ENCODE results near the gene VAV2. TPM values are rescaled to one million over a fixed set of nuclear protein-coding genes. Genes with fewer than 3 reads are reported as not detected.

VAV2 gene
- total and polyA plus RNA-seq, 4 donors: 4.9 to 26.4 (median 17.0) TPM

DNA sequence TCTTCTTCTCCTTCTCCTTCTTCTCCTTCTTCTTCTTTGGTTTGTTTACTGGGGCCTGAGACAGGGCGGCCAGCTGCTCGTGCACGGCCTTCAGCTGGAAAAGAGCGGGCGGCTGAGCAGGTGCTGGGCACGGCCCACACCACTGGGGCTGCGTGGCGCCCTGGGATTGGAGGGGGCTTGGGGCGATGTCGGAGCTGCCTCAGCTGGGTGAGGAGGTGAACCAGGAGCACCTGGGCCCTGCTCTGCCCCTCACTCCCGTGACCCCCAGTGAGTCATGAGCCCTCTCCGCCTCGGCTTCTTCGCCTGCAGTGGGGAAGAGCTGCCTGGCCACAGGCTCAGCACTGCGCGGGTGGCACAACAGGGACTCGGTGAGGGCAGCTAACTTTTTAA is 48.0 kb upstream of the VAV2 start:
- no peaks in the 10 kb centered on the region for H3K9me3 ChIP-seq (ENCODE audit: control insufficient read depth in 4 of 4, low read length in 3 of 4)
- peaks cover 17 to 42% (median 27%) of the 10 kb centered on the region in 4 donors for H3K36me3 ChIP-seq (ENCODE audit: control insufficient read depth in 4 of 4, insufficient read depth in 3 of 4, low read depth in 1 of 4, low read length in 3 of 4)
- WGBS: 99% methylated on average over 17 of the region's 17 CpGs
- H3K4me3 ChIP-seq (ENCODE audit: low read depth in 1 of 3, low read length in 3 of 3): no peak overlapping the region
- no peak for DNase-seq (ENCODE audit: low spot score)
- H3K9ac ChIP-seq (ENCODE audit: low read depth in 1 of 2, low read length in 2 of 2): no peak overlapping the region
- TF ChIP-seq RXRA (IDR thresholded peaks at IDR 0.05): no peak
- H3K27me3 ChIP-seq (ENCODE audit: control insufficient read depth in 4 of 4, insufficient read depth in 4 of 4, low read length in 3 of 4): no peaks in the 10 kb centered on the region
- peaks cover 0 to 9% (median under 1%) of the 10 kb centered on the region in 4 donors for H3K4me1 ChIP-seq (ENCODE audit: control insufficient read depth in 4 of 4, insufficient read depth in 4 of 4, low read length in 3 of 4)
- no peak overlapping the region for H3K27ac ChIP-seq (ENCODE audit: low read depth in 1 of 2, low read length in 2 of 2)

DNA sequence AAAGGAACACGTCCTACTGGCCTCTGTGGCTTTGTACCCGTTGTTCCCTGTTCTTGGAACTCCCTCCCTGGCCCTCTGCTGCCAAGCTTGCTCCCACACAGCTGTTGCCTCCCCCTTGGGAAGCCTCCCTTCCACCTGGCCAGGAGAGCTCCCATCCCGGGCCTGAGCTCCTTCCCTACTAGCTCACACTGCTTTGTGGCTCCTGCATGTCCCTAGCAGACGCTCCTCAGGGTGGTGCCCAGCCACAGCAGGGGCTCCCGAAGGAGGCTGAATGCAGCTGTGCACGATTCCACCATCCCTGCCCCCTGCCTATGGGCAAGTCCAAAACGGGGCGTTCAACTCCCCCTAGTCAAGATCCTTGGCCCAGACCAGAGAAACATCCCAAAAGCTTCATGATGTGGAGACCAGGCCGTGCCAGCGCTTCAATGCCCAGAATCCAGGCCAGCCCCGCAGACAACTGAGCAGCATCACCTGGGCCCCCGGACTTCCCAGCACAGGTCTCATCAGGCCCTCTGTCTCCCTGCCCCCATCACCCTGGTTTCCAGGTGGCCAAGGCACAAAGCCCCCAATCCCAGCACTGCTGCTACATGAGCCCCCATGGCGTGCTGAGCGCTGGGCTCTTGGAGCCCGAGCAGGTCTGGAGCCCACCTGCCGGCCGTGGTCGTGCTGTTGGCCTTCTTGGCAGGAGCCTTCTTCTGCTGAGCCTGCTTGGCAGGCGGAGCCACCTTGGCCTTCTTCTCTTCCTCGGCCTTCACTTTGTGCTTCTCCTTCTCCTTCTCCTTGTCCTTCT is 47.5 kb upstream of the VAV2 start:
- H3K4me1 ChIP-seq (ENCODE audit: control insufficient read depth in 4 of 4, insufficient read depth in 4 of 4, low read length in 3 of 4): peaks cover 0 to 9% (median under 1%) of the 10 kb centered on the region in 4 donors
- DNase-seq (ENCODE audit: low spot score): no peak
- H3K27ac ChIP-seq (ENCODE audit: low read depth in 1 of 2, low read length in 2 of 2): no peak overlapping the region
- H3K9me3 ChIP-seq (ENCODE audit: control insufficient read depth in 4 of 4, low read length in 3 of 4): no peaks in the 10 kb centered on the region
- 94% methylated on average over 20 of the region's 20 CpGs for WGBS
- H3K36me3 ChIP-seq (ENCODE audit: control insufficient read depth in 4 of 4, insufficient read depth in 3 of 4, low read depth in 1 of 4, low read length in 3 of 4): peaks cover 16 to 45% (median 27%) of the 10 kb centered on the region in 4 donors
- TF ChIP-seq RXRA (IDR thresholded peaks at IDR 0.05) (no peak), NR2F2 (IDR thresholded peaks at IDR 0.05) (no peak), FOXA2 (IDR thresholded peaks at IDR 0.05) (no peak), EGR1 (IDR thresholded peaks at IDR 0.05; ENCODE audit: low read depth in 2 of 2) (no peak), CTCF (IDR thresholded peaks at IDR 0.05; ENCODE audit: low read depth, low read length, missing input control) (no peak)
- TF ChIP-seq, protein P1, sequence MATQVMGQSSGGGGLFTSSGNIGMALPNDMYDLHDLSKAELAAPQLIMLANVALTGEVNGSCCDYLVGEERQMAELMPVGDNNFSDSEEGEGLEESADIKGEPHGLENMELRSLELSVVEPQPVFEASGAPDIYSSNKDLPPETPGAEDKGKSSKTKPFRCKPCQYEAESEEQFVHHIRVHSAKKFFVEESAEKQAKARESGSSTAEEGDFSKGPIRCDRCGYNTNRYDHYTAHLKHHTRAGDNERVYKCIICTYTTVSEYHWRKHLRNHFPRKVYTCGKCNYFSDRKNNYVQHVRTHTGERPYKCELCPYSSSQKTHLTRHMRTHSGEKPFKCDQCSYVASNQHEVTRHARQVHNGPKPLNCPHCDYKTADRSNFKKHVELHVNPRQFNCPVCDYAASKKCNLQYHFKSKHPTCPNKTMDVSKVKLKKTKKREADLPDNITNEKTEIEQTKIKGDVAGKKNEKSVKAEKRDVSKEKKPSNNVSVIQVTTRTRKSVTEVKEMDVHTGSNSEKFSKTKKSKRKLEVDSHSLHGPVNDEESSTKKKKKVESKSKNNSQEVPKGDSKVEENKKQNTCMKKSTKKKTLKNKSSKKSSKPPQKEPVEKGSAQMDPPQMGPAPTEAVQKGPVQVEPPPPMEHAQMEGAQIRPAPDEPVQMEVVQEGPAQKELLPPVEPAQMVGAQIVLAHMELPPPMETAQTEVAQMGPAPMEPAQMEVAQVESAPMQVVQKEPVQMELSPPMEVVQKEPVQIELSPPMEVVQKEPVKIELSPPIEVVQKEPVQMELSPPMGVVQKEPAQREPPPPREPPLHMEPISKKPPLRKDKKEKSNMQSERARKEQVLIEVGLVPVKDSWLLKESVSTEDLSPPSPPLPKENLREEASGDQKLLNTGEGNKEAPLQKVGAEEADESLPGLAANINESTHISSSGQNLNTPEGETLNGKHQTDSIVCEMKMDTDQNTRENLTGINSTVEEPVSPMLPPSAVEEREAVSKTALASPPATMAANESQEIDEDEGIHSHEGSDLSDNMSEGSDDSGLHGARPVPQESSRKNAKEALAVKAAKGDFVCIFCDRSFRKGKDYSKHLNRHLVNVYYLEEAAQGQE (IDR thresholded peaks at IDR 0.05): no peak
- no peaks in the 10 kb centered on the region for H3K27me3 ChIP-seq (ENCODE audit: control insufficient read depth in 4 of 4, insufficient read depth in 4 of 4, low read length in 3 of 4)
- no peak overlapping the region for H3K4me3 ChIP-seq (ENCODE audit: low read depth in 1 of 3, low read length in 3 of 3)
- H3K9ac ChIP-seq (ENCODE audit: low read depth in 1 of 2, low read length in 2 of 2): no peak overlapping the region

DNA sequence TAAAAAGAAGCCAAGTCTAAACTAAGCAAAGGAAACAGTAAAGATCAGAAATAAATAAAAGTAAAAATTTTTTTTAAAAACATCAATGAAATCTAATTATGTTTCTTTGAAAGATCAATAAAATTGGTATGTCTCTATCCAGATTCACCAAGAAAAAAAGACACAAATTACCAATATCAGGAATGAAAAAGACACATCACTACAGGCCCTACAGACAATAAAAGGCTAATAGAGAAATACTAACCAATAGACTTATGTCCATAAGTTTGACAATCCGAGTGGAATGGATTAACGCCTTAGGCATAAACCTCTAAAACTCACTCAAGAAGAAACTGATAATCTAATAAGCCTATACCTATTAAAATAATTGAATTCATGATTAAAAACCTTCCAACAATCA is 45.5 kb upstream of the VAV2 start:
- Histone ChIP-seq H3K36me3 (ENCODE audit: control insufficient read depth in 4 of 4, insufficient read depth in 3 of 4, low read depth in 1 of 4, low read length in 3 of 4) (peaks cover 29 to 60% (median 37%) of the 10 kb centered on the region in 4 donors), H3K9me3 (ENCODE audit: control insufficient read depth in 4 of 4, low read length in 3 of 4) (no peaks in the 10 kb centered on the region), H3K4me1 (ENCODE audit: control insufficient read depth in 4 of 4, insufficient read depth in 4 of 4, low read length in 3 of 4) (peaks cover 0 to 2% (median 0%) of the 10 kb centered on the region in 4 donors), H3K4me3 (ENCODE audit: low read depth in 1 of 3, low read length in 3 of 3) (no peak overlapping the region), H3K9ac (ENCODE audit: low read depth in 1 of 2, low read length in 2 of 2) (no peak overlapping the region), H3K27ac (ENCODE audit: low read depth in 1 of 2, low read length in 2 of 2) (no peak overlapping the region), H3K27me3 (ENCODE audit: control insufficient read depth in 4 of 4, insufficient read depth in 4 of 4, low read length in 3 of 4) (no peaks in the 10 kb centered on the region)
- no peak for DNase-seq (ENCODE audit: low spot score)
- 99% methylated on average over 2 of the region's 2 CpGs for WGBS
- TF ChIP-seq EGR1 (IDR thresholded peaks at IDR 0.05; ENCODE audit: low read depth in 2 of 2): no peak
- no peak for TF ChIP-seq RXRA (IDR thresholded peaks at IDR 0.05)
- no peak for TF ChIP-seq FOXA2 (IDR thresholded peaks at IDR 0.05)
- TF ChIP-seq HNF4G (IDR thresholded peaks at IDR 0.05): no peak
- no peak for TF ChIP-seq ATF3 (IDR thresholded peaks at IDR 0.05)
- TF ChIP-seq RAD21 (IDR thresholded peaks at IDR 0.05): no peak
- no peak for TF ChIP-seq JUND (IDR thresholded peaks at IDR 0.05)
- TF ChIP-seq NR2F2 (IDR thresholded peaks at IDR 0.05): no peak
- TF ChIP-seq FOXA1 (IDR thresholded peaks at IDR 0.05): no peak
- no peak for TF ChIP-seq ZBTB33 (IDR thresholded peaks at IDR 0.05)
- TF ChIP-seq, protein P2, sequence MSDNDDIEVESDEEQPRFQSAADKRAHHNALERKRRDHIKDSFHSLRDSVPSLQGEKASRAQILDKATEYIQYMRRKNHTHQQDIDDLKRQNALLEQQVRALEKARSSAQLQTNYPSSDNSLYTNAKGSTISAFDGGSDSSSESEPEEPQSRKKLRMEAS (IDR thresholded peaks at IDR 0.05): no peak
- TF ChIP-seq CTCF (IDR thresholded peaks at IDR 0.05; ENCODE audit: low read depth, low read length, missing input control): no peak
